Measurements from ENCODE around the gene DSTN. TPM values are rescaled to one million over a fixed set of nuclear protein-coding genes. Genes with fewer than 3 reads are reported as not detected.

Gene DSTN
- total RNA-seq, 1 donor from 2014 or later: 233 TPM

DNA sequence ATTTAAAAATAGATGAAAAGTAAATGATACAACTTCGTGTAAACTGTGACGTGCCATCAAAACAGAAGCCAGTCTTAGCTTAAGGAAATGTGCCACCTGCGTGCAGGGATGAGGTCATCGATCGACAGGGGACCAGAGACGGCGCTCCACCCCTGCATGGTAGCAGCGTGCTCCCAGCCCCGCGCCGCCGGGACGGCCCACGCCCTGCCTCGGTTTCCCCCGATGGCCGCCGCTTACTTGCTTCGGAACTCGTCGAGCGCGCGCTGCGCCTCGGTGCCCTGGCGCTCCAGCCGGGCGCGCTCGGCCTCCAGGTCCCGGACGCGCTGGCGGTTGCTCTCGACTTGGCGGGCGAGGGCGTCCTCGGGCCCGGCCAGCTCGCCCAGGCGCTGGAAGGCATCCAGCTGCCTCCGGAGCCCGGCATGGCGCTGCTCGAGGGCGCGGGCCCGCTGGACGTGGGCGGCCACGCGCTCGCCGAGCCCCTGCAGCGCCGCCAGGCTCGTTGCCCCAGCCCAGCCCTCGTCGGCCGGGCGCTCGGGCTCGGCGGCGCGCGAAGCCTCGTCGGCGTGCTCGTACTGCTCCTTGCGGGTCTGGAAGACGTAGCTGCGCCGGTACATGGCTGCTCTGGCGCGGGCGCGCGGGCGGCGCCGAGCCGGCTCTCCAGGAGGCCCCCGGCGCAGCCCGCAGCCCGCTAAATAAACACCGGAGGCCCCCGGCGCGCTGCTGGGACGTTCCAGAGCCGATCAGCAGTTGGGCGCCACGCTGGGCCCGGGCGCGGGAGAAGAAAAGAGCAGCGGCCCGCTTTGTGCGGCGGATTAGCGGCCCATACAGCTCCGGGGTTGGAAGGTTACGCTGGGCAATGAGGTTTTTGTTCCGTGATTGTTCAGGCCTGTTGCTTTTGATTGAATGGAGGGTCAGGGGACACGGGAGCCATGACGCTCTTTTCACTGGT lies 38.9 kb upstream of the DSTN start, which contains the start of gene BFSP1:
Gene BFSP1 (minus strand): TSS at position 664 of the 949 bp plus-strand sequence. CDS start 50 bp downstream, at position 614.
- H3K4me1 Mint-ChIP-seq (ENCODE audit: low read depth, unreplicated experiment): peaks cover 6% of the 10 kb centered on the region
- TF ChIP-seq, protein P1, sequence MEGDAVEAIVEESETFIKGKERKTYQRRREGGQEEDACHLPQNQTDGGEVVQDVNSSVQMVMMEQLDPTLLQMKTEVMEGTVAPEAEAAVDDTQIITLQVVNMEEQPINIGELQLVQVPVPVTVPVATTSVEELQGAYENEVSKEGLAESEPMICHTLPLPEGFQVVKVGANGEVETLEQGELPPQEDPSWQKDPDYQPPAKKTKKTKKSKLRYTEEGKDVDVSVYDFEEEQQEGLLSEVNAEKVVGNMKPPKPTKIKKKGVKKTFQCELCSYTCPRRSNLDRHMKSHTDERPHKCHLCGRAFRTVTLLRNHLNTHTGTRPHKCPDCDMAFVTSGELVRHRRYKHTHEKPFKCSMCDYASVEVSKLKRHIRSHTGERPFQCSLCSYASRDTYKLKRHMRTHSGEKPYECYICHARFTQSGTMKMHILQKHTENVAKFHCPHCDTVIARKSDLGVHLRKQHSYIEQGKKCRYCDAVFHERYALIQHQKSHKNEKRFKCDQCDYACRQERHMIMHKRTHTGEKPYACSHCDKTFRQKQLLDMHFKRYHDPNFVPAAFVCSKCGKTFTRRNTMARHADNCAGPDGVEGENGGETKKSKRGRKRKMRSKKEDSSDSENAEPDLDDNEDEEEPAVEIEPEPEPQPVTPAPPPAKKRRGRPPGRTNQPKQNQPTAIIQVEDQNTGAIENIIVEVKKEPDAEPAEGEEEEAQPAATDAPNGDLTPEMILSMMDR (IDR thresholded peaks at IDR 0.05; ENCODE audit: partially characterized antibody, unreplicated experiment): no peak
- DNase-seq: peak; percentile 68
- H3K27ac Mint-ChIP-seq (ENCODE audit: unreplicated experiment): peak within 1 kb of the TSS; percentile 75
- peak within 1 kb of the TSS; percentile 91 for H3K4me3 Mint-ChIP-seq (ENCODE audit: unreplicated experiment)
- peaks cover 3% of the 10 kb centered on the region for H3K27me3 Mint-ChIP-seq (ENCODE audit: unreplicated experiment)
- peaks cover 5% of the 10 kb centered on the region for H3K9me3 Mint-ChIP-seq (ENCODE audit: unreplicated experiment)
- H3K36me3 Mint-ChIP-seq (ENCODE audit: unreplicated experiment): peaks cover 4% of the 10 kb centered on the region

DNA sequence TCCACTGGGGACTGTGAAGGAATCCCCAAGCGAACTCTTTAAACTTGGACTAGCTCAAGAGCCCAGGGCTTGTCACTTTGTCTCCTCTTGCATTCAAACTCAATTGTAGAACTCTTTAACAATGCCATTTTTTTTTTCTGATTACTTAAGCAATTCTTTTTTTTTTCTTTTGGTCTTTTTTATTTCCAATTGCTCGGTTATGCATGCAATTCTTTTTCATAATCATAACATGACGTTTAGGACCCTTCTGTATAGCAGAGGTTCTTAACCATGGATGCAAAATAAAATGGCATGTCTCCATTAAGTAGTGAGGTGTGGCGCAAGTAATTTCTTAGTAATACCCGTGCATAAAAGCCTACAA lies 38.2 kb upstream of the DSTN start:
- TF ChIP-seq, protein P1 (IDR thresholded peaks at IDR 0.05; ENCODE audit: partially characterized antibody, unreplicated experiment): no peak
- Mint-ChIP-seq H3K27ac (ENCODE audit: unreplicated experiment) (peak overlapping the region; percentile 70), H3K4me1 (ENCODE audit: low read depth, unreplicated experiment) (peaks cover 6% of the 10 kb centered on the region), H3K4me3 (ENCODE audit: unreplicated experiment) (peak overlapping the region; percentile 91), H3K9me3 (ENCODE audit: unreplicated experiment) (peaks cover 3% of the 10 kb centered on the region), H3K27me3 (ENCODE audit: unreplicated experiment) (peaks cover 3% of the 10 kb centered on the region), H3K36me3 (ENCODE audit: unreplicated experiment) (peaks cover 4% of the 10 kb centered on the region)
- no peak for DNase-seq

DNA sequence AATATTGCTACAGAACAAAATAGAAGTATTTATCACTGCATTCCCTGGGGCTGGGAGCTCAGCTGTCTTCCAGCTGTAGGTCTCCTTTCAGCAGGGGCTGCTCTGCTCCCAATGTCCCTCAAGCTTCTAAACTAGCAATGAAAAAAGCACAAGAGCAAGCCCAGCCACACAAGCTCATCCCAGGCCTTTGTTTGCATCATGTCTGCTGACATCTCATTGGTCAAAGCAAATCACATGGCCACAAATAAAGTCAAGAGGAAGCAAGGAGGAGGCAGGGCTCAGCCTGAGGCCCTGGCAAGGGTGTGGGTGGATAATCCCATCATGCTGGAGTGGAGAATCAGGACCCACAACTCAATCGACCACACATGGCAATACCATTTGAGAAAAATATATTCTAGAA lies 36.5 kb upstream of the DSTN start:
- TF ChIP-seq, protein P1 (IDR thresholded peaks at IDR 0.05; ENCODE audit: partially characterized antibody, unreplicated experiment): no peak
- Mint-ChIP-seq H3K4me3 (ENCODE audit: unreplicated experiment) (no peak overlapping the region), H3K9me3 (ENCODE audit: unreplicated experiment) (peaks cover 3% of the 10 kb centered on the region), H3K4me1 (ENCODE audit: low read depth, unreplicated experiment) (peaks cover 6% of the 10 kb centered on the region), H3K36me3 (ENCODE audit: unreplicated experiment) (peaks cover 4% of the 10 kb centered on the region), H3K27me3 (ENCODE audit: unreplicated experiment) (peaks cover 3% of the 10 kb centered on the region), H3K27ac (ENCODE audit: unreplicated experiment) (peak overlapping the region; percentile 62)
- no peak for DNase-seq

DNA sequence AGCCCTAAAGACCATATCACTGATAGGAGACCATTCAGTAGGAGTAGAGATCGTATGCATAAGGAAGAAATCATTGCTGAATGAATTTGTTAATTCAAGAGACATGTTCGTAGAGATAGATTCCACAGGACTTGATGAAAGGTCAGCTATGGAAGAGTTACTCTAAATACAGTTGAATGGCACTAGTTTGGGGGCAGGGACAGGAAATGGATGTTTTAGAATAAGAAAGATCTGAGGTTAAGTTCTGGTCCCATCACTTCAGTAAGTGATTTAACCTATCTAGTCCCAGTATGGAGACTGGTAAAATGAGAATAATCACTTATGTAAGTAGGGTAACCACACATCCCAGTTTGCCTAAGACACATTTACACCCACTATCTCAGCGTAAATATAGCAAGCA lies 35.8 kb upstream of the DSTN start:
- TF ChIP-seq, protein P1 (IDR thresholded peaks at IDR 0.05; ENCODE audit: partially characterized antibody, unreplicated experiment): no peak
- Mint-ChIP-seq H3K27me3 (ENCODE audit: unreplicated experiment) (peaks cover 3% of the 10 kb centered on the region), H3K4me1 (ENCODE audit: low read depth, unreplicated experiment) (peaks cover 6% of the 10 kb centered on the region), H3K27ac (ENCODE audit: unreplicated experiment) (no peak overlapping the region), H3K4me3 (ENCODE audit: unreplicated experiment) (no peak overlapping the region), H3K36me3 (ENCODE audit: unreplicated experiment) (peaks cover 4% of the 10 kb centered on the region), H3K9me3 (ENCODE audit: unreplicated experiment) (peaks cover 3% of the 10 kb centered on the region)
- no peak for DNase-seq

DNA sequence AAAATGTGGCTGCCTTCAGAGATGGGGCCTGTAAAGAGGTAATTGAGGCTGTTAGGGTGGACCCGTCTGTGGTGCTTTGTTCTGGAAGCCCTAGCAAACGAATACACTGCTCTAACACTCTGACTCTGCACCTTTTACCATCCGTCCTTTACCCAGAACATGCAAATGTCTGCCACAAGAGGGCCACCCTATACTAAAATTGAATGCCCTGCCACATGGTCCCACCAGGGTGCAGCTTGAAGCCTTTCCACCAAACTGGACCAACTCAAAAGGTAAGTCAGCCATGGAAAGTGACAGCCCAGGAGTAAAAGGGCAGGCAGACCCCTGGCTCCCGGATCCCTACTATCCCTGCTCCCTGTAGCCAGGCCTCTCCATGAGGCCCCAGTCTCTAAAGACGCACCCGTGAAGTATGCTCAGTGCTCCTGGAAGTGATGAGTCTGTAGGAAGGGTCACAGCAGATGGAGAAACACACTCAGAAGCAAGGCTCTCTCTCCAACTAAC lies 32.9 kb upstream of the DSTN start:
- Mint-ChIP-seq H3K4me3 (ENCODE audit: unreplicated experiment) (no peak overlapping the region), H3K36me3 (ENCODE audit: unreplicated experiment) (no peaks in the 10 kb centered on the region), H3K9me3 (ENCODE audit: unreplicated experiment) (no peaks in the 10 kb centered on the region), H3K4me1 (ENCODE audit: low read depth, unreplicated experiment) (peaks cover 6% of the 10 kb centered on the region), H3K27me3 (ENCODE audit: unreplicated experiment) (peaks cover 1% of the 10 kb centered on the region), H3K27ac (ENCODE audit: unreplicated experiment) (peak overlapping the region; percentile 8)
- TF ChIP-seq, protein P1 (IDR thresholded peaks at IDR 0.05; ENCODE audit: partially characterized antibody, unreplicated experiment): peak; percentile 93
- peak; percentile 69 for DNase-seq

Data from glutamatergic neuron (in vitro differentiated cells).